GM15510 (cell line): Measurements from ENCODE around the gene RSPO3.

Experiments
- POLR2A ChIP-seq: IDR thresholded peaks from 3 replicates; pipeline ENCODE4 v1.6.1; 2011; ENCODE audit warnings: borderline replicate concordance; ENCODE audit not compliant: insufficient read length; ENCODE audit errors: extremely low read depth

The RSPO3 gene

DNA sequence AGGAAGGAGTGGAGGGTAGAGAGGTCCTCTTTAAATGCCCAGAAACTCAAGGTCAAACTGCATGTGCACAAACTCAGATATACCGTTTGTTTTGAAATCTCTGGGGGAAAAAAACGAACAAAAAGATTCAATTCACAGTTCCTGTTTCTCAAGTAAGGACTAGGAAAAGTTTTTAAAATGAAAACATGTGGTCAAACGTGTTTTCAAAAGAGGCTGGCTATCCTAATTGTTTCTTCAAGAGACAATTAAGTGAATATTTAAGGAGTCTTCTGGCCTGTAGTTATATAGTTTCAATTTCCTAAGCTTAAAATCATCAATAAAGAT lies 3.1 kb downstream of the RSPO3 start:
- TF ChIP-seq POLR2A, result no peak

DNA sequence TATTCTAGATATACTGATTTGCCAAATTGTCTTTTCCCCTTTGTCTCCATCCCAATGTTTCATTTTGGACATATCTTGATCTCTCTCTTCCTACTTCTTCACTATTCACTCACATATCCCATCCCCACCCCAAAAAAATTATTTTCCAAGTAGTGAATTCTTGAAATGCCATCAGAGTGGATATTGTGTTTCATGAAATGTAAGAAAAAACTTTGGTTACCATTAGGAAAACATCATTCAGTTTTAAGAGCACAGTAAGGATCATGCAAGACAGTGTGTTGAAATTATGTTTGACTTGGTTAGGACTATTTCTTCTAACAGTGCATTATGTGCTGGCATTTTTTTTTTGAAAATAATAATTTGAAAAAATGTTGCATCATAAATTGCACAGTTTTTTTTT lies 5.7 kb downstream of the RSPO3 start:
- TF ChIP-seq POLR2A, result no peak

DNA sequence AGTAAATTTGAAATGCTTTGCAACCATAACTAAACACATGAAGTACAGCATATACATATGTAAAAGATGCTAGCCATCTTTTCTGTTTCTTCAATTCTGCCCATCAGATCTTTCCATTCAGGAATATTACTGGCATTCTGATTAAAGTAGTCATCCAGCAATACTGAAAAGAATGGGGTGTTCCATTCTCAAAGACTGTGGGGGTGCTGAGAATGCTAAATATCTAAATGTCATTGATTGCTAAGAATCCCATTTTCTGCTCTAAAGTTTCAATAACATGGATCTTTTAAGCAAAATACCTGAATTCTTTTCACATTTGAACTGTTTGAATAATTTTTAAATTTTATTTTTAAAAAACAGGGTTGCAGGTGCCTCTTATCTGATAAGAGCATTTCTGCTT lies 6.2 kb downstream of the RSPO3 start:
- no peak for TF ChIP-seq POLR2A

DNA sequence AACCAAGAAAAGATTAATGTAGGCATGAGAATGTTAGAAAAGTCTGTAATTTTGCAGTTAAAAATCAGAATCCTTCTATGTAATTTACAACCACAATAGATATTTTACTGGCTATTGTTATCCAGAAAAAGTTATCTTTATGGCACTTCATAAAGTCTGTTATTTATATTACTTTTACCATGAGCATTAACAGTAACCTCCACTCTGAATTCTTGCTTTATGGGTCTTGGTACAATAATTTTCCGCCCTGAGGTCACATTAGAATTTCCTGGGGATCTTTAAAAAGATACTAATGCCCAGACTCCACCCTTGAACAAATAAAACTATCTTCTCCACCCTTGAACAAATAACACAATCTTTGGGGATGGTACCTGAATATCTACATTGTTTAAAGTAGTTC lies 9.6 kb downstream of the RSPO3 start:
- no peak for TF ChIP-seq POLR2A

DNA sequence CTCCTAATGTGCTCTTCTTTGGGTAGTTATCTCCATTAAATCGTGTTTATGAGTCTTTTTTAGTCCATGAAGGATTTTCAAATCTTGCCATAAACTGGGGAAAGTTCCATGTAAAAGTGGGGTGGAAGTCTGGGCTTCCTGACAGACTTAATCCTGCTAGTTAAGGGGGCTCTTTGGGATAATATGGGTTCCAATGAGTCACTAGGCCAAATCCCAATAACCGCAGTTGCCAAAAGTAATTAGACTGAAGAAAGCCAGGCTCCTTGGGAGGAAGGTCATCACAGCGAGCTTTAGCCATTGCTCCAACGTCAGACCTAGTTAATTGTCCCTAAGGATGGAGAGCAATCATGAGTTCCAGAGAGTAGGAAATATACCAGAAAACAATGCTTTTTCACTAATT lies 10.8 kb downstream of the RSPO3 start:
- TF ChIP-seq POLR2A, result no peak

DNA sequence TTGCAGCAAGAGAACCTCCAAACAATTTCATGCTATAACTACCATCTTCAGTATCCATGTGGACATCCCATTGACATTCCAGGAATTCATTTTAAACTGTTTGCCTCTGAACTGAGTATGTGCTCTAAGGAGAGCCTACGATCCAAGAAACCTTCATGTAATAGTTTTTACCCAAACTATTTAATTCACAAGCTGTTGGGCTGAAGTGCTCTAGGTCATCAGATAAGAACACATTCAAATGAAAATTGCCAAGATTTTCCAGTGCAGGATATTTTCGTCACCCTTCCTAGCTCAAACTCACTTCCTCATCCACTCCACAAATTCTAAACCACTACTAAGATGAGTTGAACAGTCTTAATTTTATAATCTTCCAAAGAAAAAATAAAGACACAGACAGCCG lies 12.8 kb downstream of the RSPO3 start:
- no peak for TF ChIP-seq POLR2A

DNA sequence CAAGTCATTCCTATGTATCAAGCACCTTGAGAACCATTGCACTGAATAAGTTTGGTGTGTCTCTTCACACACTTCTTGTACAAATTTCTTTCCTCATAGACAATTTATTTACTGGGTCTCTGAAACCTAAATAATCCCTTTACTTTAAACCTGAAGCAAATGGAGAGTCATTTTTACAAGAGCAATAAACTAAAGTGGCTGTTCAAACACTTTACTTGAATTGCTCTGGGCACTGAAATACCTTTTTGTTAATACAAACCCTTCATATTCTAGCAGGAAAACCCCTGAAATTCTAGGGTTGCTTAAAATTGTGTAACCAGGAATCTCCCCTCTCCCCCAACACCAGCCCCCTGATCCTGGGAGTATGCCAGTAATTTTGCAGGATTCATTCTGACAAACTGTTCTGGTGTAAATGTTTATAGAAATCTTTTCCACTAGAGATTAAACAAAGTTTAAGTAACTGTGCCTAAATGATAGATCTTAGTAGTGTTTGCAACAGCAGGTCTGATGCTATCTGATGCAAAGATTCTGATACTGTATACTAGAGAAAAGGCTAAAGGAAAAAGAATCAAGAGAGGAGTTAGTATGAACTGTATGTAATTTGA lies 13.4 kb downstream of the RSPO3 start:
- no peak for TF ChIP-seq POLR2A

DNA sequence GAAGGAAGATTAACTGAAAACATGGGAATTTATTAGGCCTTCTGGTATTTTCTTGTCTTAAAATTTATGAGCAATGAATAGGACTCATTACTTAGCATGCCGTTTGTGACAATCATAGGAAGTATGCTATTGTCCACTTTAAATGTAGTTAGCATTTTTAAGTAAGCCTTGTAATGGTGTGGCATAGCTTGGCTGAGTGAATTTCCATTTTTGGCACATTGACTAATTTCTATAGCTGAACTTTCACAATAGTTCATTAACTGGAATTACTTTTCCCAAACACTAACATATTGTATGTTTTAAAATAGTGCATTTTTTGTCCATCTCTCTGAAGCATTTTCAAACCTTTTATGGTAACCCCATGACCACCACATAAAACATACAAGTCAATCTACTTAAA lies 15.7 kb downstream of the RSPO3 start:
- TF ChIP-seq POLR2A, result no peak

DNA sequence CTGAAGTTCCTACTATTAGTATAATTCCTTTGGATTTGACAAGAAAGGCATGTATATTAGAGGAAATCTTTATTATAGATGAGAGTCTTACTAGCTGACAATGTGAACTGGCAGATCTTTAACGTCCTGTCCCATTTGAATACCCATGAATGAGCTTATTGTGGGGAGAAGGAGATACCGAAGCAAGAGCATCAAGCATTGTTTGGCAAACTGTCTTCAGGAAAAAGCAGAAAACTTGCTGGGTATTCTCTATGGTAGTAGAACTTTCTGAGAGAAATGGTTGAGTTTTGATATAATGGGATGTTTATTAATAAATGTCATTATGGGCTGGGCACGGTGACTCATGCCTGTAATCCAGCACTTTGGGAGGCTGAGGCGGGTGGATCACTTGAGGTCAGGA lies 18.3 kb downstream of the RSPO3 start:
- TF ChIP-seq POLR2A, result no peak

DNA sequence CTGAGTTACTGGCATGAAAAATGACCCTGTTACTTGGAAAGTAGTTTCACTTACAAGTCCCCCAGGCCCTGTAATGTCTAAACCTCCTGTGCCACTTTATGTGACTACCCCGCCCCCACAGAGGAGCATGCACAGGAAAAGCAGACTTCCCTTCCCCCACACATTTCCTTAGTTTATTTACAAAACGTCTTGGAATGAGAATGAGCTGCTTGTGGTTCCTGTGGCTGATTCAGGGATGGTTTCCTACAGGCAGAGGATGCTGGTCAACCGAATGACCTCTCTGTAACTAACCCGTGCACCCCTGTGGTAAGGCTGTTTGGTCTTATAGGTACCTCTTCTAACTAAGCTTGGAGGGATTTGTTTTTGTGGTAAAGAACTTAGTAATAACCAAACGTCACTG lies 28.5 kb downstream of the RSPO3 start:
- no peak for TF ChIP-seq POLR2A

DNA sequence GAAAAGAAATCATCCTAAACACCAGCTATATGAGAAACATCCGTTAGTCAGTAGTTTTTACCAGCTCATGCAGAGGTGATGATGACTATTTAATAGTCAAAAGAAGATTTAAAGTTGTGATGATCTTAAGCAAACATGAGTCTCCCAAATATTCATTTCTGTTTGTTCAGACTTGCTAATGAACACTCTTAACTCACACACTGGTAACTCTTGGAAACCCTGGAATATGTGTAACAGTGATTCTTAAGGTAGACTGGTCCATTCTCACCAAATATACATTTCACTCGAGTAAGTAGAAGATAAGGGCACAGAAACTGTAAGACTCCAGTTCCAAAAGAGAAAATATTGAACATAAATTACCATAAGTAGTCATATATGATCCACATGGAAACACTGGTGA lies 29.1 kb downstream of the RSPO3 start:
- TF ChIP-seq POLR2A, result no peak

DNA sequence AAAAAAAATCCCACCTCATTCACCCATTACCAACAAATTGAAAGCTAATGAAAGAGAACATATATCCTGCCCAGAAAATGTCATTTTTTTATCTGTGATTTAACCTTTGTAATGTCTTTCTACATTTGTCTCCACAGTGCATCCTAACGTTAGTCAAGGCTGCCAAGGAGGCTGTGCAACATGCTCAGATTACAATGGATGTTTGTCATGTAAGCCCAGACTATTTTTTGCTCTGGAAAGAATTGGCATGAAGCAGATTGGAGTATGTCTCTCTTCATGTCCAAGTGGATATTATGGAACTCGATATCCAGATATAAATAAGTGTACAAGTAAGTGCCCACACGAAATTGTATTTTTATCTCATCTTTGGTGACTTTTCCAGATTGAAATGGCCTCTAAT lies 30.0 kb downstream of the RSPO3 start:
- TF ChIP-seq POLR2A, result no peak

DNA sequence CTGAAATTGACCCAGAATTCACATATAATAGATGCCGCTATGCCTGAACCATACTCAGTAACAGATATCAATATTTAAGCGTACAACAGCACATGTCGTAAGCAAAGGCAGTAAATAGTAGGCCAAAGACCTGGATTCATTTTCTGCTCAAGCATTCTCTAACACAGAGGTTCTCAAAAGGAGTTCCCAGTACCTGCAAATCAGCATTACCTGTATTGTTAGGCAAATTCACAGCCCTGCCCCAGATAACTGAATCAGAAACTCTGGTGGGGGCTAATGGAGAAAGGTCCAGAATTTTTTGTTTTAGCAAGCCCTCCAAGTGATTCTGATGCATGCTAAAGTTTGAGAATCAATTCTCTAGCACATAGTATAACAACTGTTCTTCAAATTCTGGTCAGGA lies 36.0 kb downstream of the RSPO3 start:
- TF ChIP-seq POLR2A, result no peak

DNA sequence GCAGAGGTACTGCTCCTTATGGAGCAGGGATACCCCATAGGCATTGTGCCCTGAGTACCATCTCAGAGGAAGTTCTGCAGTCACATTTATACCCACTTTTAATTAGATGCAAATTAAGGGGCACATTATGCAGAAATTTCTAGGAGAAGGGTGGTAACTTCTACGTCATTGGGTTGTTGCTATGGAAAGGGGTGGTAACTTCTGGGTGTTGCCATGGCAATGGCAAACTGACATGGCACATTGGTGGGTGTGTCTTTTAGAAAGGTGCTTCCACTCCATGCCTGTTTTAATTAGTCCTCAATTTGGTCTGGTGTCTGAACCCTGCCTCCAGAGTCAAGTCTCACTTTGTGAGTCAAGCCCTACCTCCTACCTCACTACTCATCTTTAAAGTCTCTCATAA lies 42.0 kb downstream of the RSPO3 start:
- TF ChIP-seq POLR2A, result no peak

DNA sequence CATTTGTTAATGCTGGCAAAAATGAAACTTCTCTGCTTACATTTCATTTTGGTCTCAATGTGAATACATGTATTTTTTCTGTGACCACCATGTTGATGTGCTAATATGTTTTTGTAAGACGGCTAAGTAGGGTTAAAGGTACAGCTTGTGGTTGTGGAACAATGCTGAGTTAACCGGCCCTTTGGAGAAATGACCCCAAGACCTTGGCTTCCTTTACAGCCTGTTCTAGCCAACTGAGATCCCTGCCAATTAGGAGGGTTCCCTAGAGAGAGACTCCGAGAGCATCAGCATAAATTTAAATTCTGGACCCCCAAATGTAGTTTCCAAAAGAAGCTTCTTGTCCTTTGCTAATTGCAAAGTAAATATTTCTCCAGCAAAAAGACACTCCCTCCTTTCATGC lies 44.4 kb downstream of the RSPO3 start:
- TF ChIP-seq POLR2A, result no peak

DNA sequence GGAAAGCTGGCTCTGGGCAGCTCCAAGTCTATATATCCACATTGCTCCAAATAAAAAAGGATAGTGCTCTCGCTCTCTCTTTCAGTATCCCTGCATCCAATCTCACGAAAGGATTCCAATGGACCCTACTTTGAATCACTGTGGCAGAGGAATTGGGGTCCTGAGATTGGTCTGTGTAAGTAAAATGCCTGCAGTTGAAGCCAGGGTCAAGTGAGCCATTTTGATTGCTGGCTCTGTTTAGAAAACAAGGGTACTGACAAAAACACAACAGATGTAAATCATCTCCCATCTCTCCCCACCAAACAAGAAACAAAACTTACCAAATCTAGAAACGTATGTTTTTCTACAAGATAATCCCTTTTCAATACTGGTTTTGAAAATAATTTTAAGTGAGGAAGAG lies 45.6 kb downstream of the RSPO3 start:
- no peak for TF ChIP-seq POLR2A

DNA sequence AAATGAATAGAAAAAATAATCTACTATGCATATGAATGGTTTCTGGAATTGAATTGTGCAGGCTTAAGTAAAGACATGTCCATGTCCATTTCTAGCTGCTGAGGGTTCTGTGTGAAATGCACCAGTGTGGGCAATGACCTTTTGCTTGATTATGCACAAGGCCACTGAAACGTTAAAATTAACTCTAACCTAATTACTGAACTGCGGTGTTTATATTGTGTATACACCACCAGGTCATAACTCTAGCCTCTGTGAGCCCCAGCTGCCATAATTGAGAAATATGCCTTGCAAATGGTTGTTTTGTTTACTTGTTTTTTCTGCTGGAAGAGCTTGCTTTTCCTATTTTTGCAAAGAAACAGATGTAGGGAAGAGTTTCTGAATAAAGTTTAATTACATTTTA lies 46.1 kb downstream of the RSPO3 start:
- no peak for TF ChIP-seq POLR2A
